Measurements from ENCODE around the gene ENDOG.
"Not testable (repeated sequence)": the region's sequence is repeated elsewhere in the genome, so short reads cannot be mapped to it uniquely, and the experiment has no call there.

ENDOG gene

GRCh38 chr9:128792978-128793686, 25.2 kb upstream of the ENDOG start:
- no peak for DNase-seq (ENCODE audit: low read depth, low spot score)
- no peak overlapping the region for H3K4me3 ChIP-seq (ENCODE audit: low read length)

GRCh38 chr9:128794961-128795360, 23.3 kb upstream of the ENDOG start:
- DNase-seq (ENCODE audit: low read depth, low spot score); H3K4me3 ChIP-seq (ENCODE audit: low read length): not testable (repeated sequence)

GRCh38 chr9:128798896-128799295, 19.4 kb upstream of the ENDOG start:
- no peak overlapping the region for H3K4me3 ChIP-seq (ENCODE audit: low read length)
- no peak for DNase-seq (ENCODE audit: low read depth, low spot score)

GRCh38 chr9:128800061-128800460, 18.2 kb upstream of the ENDOG start:
- DNase-seq (ENCODE audit: low read depth, low spot score) = no peak
- H3K4me3 ChIP-seq (ENCODE audit: low read length) = no peak overlapping the region

GRCh38 chr9:128802482-128802881, 15.8 kb upstream of the ENDOG start:
- DNase-seq (ENCODE audit: low read depth, low spot score) = no peak
- H3K4me3 ChIP-seq (ENCODE audit: low read length) = no peak overlapping the region

- no peak for DNase-seq (ENCODE audit: low read depth, low spot score)
These were observed 12.6 kb upstream of the ENDOG start for GRCh38 chr9:128805661-128806060.

GRCh38 chr9:128807827-128808226, 10.5 kb upstream of the ENDOG start:
- no peak for DNase-seq (ENCODE audit: low read depth, low spot score)
- no peak overlapping the region for H3K4me3 ChIP-seq (ENCODE audit: low read length)

More at GRCh38 chr9:128805661-128806060, 12.6 kb upstream of the ENDOG start:
- H3K4me3 ChIP-seq (ENCODE audit: low read length) = no peak overlapping the region

- H3K4me3 ChIP-seq (ENCODE audit: low read length) = no peak overlapping the region
- DNase-seq (ENCODE audit: low read depth, low spot score) = no peak
These were observed 9.8 kb upstream of the ENDOG start for GRCh38 chr9:128808543-128808942.

- DNase-seq (ENCODE audit: low read depth, low spot score) = no peak
- no peak overlapping the region for H3K4me3 ChIP-seq (ENCODE audit: low read length)
These were observed 9.2 kb upstream of the ENDOG start for GRCh38 chr9:128809036-128809599.

- H3K4me3 ChIP-seq (ENCODE audit: low read length) = no peak overlapping the region
- no peak for DNase-seq (ENCODE audit: low read depth, low spot score)
These were observed 8.5 kb upstream of the ENDOG start for GRCh38 chr9:128809831-128810230.

- DNase-seq (ENCODE audit: low read depth, low spot score) = no peak
These were observed 7.4 kb upstream of the ENDOG start for GRCh38 chr9:128810873-128811272.

GRCh38 chr9:128818839-128819715, 777 bp downstream of the ENDOG start:
- DNase-seq (ENCODE audit: low read depth, low spot score) = no peak
- H3K4me3 ChIP-seq (ENCODE audit: low read length) = peak overlapping the region; percentile 67

More at GRCh38 chr9:128810873-128811272, 7.4 kb upstream of the ENDOG start:
- H3K4me3 ChIP-seq (ENCODE audit: low read length) = no peak overlapping the region

GRCh38 chr9:128819716-128820664, 1.7 kb downstream of the ENDOG start:
- no peak overlapping the region; the same call in 1 of the 2 replicates for H3K4me3 ChIP-seq (ENCODE audit: low read length)
- DNase-seq (ENCODE audit: low read depth, low spot score) = no peak

GRCh38 chr9:128820665-128821583, 2.6 kb downstream of the ENDOG start:
- H3K4me3 ChIP-seq (ENCODE audit: low read length) = no peak overlapping the region
- DNase-seq (ENCODE audit: low read depth, low spot score) = no peak

- H3K4me3 ChIP-seq (ENCODE audit: low read length) = no peak overlapping the region
- DNase-seq (ENCODE audit: low read depth, low spot score) = no peak
These were observed 3.5 kb downstream of the ENDOG start for GRCh38 chr9:128821584-128822406.

- no peak overlapping the region for H3K4me3 ChIP-seq (ENCODE audit: low read length)
- DNase-seq (ENCODE audit: low read depth, low spot score) = no peak
These were observed 4.2 kb downstream of the ENDOG start for GRCh38 chr9:128822407-128823042.

Data from Jurkat, Clone E6-1 (cell line).